ENCODE results near the gene SMOC2.
"Not testable (repeated sequence)": the region's sequence is repeated elsewhere in the genome, so short reads cannot be mapped to it uniquely, and the experiment has no call there.

SMOC2 gene

GRCh38 chr6:168692193-168692914 lies 251.4 kb downstream of the SMOC2 start:
- DNase-seq: no peak

GRCh38 chr6:168692915-168693257 lies 251.9 kb downstream of the SMOC2 start:
- not testable (repeated sequence) for DNase-seq

DNA sequence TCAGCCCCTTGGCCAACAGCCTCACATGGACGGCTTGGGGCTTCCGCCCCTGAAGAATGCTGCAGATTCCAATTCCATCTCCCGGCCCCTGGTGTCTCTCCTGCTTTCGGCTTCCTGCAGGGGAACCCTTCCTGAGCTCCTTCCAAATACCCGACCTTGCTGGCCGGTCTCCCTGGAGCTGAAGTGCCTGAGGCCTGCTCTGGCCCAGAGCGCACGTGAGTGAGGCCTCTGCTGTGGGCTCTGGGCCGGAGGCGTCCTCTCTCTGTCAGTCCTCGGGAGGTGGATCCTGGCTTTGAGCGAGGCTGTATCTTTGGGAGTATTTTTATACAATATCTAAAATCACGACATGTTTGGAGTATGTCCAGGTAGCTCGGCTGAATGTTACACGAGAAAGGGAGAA lies 253.8 kb downstream of the SMOC2 start:
- DNase-seq: not testable (repeated sequence)

DNA sequence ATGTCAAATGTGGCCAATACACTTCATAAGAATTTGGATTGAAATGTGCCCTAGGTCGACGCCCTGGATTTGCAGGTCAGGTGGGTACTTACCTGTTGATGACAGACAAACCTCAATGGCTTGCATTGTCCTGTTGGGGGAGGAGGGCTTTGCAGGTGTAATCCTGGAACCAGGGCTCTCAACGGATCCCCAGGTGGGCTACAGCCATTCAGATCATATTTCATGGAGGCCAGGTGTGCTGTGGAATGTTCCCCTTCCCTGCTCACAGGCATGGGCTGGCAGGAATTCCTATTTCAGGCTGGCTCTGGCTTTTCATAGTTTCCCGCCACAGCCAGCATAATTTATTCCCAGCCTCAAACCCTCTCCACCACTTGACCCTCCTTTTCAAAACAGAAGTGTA lies 254.7 kb downstream of the SMOC2 start:
- DNase-seq: no peak

- no peak for DNase-seq
Measured at GRCh38 chr6:168698923-168699322, 257.9 kb downstream of the SMOC2 start.

DNA sequence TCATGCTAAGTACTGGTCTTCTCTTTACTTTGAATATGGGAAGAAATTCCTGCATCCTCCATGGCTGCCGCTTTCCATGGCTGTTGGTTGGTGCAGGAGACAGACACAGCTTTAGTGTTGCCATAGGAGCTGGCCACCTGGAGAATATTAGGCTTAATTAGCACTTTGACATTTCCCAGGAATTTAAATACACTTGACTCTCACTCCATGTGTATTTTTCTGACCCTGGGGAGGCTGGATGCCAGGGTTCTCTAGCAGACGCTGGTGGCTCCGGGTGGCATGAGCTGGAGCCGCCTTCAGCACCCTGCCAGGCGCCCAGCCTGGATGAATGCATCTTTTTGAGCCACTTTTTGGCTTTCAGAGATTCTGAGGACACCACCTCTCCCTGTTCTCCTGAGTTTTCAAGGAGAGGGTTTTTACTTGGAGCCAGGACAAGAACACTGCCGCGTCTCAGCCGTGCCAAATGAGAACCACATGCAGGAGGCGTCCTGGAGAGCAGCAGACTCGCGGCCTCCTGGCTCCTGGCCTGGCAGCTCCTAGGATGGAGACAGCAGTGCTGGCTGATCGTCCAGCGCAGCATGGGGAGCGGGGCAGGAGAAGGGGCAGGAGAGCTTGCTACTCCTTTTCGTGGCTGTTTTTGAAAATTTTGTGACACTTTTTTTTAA lies 258.8 kb downstream of the SMOC2 start:
- DNase-seq: no peak

DNA sequence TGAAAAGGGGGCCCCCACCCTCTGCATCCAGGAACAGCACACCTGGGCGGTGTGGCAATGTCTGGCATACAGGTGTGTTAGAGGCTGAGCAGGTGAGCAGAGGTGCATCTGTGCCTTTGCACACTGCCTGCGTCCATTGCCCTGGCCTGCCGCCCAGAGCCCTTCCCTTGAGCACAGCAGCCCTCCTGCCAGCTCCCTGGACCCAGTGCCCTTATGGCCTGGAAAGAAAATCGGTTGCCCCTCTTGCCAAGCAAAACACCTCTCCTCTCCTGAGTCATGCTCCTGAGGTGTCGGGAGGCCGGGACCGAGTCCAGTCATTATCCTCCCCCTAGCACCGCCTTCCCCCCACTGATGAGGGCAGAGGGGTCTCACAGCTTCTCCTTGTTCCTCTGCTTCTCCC lies 259.9 kb downstream of the SMOC2 start:
- DNase-seq: no peak

DNA sequence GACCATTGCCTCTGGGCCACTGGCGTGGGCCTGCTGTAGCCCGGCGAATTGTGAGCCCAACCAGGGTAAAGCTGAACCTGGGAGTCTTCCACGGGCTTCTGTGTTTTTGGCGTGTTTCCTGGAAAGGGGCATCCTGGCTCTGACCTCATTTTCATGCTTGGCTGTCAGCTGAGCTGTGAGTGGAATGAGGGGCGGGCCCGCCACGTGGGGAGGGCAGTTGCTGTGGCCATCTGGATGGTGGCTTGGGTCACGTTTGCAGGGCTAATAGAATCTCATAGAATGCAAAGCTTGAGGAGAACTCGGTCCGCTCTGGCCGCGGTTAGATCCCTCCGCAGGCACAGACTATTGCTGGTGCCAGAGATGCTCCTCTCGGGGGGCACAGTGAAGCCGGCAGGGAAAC lies 263.0 kb downstream of the SMOC2 start:
- no peak for DNase-seq

GRCh38 chr6:168704678-168705077 lies 263.7 kb downstream of the SMOC2 start:
- DNase-seq: no peak

DNA sequence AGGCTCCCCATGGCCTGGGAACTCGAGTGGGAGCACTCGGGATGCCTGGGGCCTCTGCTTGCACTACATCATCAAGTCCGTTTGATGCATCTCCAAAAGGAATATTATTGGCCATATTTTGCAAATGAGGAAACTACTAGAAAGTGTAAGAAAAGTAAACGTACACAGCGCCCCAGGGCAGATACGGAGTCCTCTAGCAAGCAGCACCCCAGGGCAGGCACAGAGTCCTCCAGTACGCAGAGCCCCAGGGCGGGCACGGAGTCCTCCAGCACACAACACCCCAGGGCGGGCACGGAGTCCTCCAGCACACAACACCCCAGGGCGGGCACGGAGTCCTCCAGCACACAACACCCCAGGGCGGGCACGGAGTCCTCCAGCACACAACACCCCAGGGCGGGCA lies 264.3 kb downstream of the SMOC2 start:
- DNase-seq: not testable (repeated sequence)

GRCh38 chr6:168706471-168707177 lies 265.6 kb downstream of the SMOC2 start:
- no peak for DNase-seq

DNA sequence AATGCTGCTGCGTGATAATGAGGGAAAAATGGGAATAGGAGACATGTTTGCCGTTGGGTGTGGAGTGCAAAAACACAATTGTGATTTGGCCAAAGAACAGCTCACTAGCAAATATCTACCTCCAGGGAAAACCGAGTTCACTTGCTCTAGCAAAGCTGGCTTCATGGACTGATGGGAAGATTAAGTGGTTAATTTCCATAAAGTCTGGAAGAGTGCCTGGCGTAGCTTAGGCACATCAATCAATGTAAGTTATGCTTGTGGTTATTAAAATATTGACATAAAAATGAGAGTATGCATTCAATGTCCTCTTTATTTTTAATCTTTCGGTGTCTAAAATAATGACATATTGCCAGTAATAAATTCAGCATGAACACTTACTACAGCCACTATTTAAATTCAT lies 267.5 kb downstream of the SMOC2 start:
- no peak for DNase-seq

DNA sequence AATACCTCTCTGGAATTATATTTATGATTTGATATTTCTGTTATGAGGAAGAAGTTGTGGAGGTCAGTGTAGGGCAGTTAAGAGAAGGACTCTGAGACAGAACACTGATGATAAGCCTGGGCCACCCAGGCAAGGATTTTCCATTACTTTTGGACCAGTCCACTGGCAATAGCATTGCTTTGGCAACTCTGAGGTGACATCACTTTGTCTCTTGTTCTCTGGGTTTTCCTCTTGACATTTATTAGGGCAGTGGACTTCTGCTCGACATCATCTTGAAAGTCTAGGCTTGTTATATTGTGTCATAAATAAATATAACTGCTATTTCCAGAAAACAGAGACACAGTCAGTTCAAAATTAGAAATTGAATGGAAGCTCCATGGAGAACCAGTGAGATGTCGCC lies 268.0 kb downstream of the SMOC2 start:
- no peak for DNase-seq

GRCh38 chr6:168709390-168709789 lies 268.4 kb downstream of the SMOC2 start:
- DNase-seq: no peak

GRCh38 chr6:168709991-168710390 lies 269.0 kb downstream of the SMOC2 start:
- no peak for DNase-seq

GRCh38 chr6:168711049-168711640 lies 270.2 kb downstream of the SMOC2 start:
- DNase-seq: no peak

DNA sequence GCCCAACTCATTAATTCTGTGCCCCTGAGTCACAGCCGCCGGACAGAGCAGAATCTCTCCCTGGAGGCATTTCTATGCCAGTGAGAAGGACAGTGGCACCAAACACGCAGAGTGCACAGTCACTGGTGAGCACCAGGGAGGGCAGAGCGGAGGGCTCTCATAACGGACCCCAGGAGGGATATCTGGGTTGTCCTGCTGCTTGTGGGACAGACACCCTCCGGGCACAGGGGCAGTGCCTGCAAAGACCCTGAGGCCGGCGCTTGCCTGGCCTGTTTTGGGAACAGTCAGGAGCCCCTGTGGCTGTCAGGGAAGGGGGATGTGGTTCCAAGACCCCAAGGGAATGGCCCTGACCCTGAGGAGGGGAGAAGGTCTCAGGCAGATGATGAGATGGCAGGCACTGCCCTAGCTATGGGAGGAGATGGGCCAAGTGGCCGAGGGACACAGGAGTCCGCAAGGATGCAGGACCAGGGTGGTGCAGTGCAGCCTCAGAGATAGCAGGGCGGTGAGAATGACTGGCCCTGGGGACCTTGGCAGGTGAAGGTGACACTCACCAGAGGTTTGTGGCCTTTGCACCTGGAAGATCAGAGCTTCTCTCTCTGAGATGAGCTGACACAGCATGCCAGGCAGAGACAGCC lies 270.8 kb downstream of the SMOC2 start:
- no peak for DNase-seq

DNA sequence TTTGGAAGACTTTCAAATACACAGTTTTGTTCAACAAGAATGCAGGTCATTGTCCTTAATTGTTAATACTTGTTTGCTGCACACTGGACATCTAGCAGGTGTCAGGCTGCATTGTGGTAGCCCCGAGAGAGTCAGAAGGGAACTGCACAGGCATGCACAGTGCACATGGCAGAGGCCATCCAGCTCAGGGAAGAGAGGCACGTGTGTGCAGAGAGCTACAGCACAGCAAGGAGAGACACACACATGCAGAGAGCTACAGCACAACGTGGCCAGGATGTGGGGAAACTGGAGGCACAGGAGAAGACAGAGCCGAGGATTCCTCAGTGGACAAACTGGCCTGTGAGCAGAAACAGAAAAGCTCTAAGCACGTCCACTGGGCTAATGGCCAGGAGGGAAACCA lies 272.0 kb downstream of the SMOC2 start:
- no peak for DNase-seq

DNA sequence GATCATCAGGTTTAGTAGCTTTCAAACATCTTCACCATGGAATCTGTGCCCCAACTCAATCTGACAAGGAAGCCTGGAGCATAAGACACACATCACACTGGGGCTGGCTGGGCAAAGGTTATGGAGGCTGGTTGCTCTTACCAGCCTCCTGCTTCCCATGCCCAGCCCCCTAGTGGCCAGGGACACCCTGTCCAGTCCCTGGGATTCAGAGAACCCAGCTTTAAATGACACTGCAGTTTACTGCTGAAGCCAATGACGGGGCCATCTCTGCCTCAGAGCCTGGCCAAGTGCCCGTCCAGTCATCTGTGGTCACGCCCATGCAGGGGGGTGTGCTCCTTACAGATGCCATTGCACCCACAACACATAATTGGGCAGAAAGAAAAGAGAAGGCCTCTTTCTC lies 272.9 kb downstream of the SMOC2 start:
- DNase-seq: no peak

- no peak for DNase-seq
Measured at GRCh38 chr6:168714547-168715260, 273.7 kb downstream of the SMOC2 start.

- DNase-seq: peak; percentile 23
Measured at GRCh38 chr6:168715643-168716481, 274.9 kb downstream of the SMOC2 start.

GRCh38 chr6:168716581-168716980 lies 275.6 kb downstream of the SMOC2 start:
- DNase-seq: no peak
